GM12878 (cell line): ENCODE data around the gene MRGPRX4. TPM values are rescaled to one million over a fixed set of nuclear protein-coding genes. Genes with fewer than 3 reads are reported as not detected.

ENCODE experiments used
- ATAC-seq: fragments of 200-7000 bp; cut with Tn5 transposase; 3 replicates; pipeline ENCODE4 v1.9.1; 2020; ENCODE audit warnings: mild to moderate bottlenecking, moderate library complexity
- BruUV-seq: library from RNA; stranded (reverse); fragments of 400-500 nt; replicated peaks from 2 replicates; lab custom pipeline; 2021; lab: Mats Ljungman, UMichigan
- CTCF ChIA-PET: fragments of 300-600 bp; sonication (Branson Sonifier 250); formaldehyde crosslinking; extraction: SDS; loops from one replicate; lab custom pipeline; 2021; ENCODE audit warnings: inconsistent platforms; lab: Yijun Ruan, JAX
- POLR2A ChIA-PET: fragments of 350-600 bp; formaldehyde crosslinking; extraction: SDS; loops from one replicate; lab custom pipeline; 2021; ENCODE audit warnings: inconsistent platforms; lab: Charles Lee
- RAD21 ChIA-PET: fragments of 300-600 bp; sonication (Branson Sonifier 250); formaldehyde crosslinking; loops from one replicate; lab custom pipeline; 2023; ENCODE audit warnings: antibody characterized with exemption; ENCODE audit not compliant: unreplicated experiment; lab: Charles Lee
- SMC1A ChIA-PET: fragments of 300-600 bp; sonication (Branson Sonifier 250); formaldehyde crosslinking; loops from one replicate; lab custom pipeline; 2023; ENCODE audit not compliant: unreplicated experiment, uncharacterized antibody; lab: Charles Lee
- DNase-seq: peaks from one replicate; pipeline ENCODE4 v3.0.0-alpha.2; 2011; ENCODE audit warnings: low read depth, low spot score
- FAIRE-seq: peaks from 3 replicates; lab custom pipeline; 2011; peaks lifted over from hg19 to GRCh38; lab: Jason Lieb, UNC
- H2AFZ ChIP-seq: 2 replicates; pipeline ENCODE4 v1.6.0; 2011; ENCODE audit warnings: low read depth, low read length, control low read depth; ENCODE audit not compliant: control insufficient read depth
- H3K27ac ChIP-seq: 2 replicates; pipeline ENCODE4 v1.5.1; 2011; ENCODE audit warnings: control low read depth; ENCODE audit not compliant: control insufficient read depth, insufficient read depth
- H3K27me3 ChIP-seq, 2 experiments: replicated peaks in 1 of 2; 2 replicates each; pipeline versions ENCODE4 v1.6.0 to v1.6.1; 2011; ENCODE audit warnings: low read length in 1 of 2; ENCODE audit not compliant: control insufficient read depth in 2 of 2, insufficient read depth in 2 of 2
- H3K36me3 ChIP-seq, 2 experiments: 2 replicates each; pipeline ENCODE4 v1.5.1; 2011; ENCODE audit warnings: low read length in 1 of 2; ENCODE audit not compliant: control insufficient read depth in 2 of 2, insufficient read depth in 2 of 2
- H3K4me1 ChIP-seq: 2 replicates; pipeline ENCODE4 v1.6.1; 2011; ENCODE audit warnings: mild to moderate bottlenecking, low read length, moderate library complexity, mixed read lengths; ENCODE audit not compliant: control insufficient read depth, insufficient read depth
- H3K4me2 ChIP-seq: 2 replicates; pipeline ENCODE4 v1.6.0; 2011; ENCODE audit warnings: control low read depth; ENCODE audit not compliant: control insufficient read depth, insufficient read depth
- H3K4me3 ChIP-seq: fragments of 200-600 bp; sonication (generic); 2 replicates; pipeline ENCODE4 v1.5.1; 2016
- H3K79me2 ChIP-seq: 2 replicates; pipeline ENCODE4 v1.6.0; 2011; ENCODE audit warnings: low read length; ENCODE audit not compliant: control insufficient read depth, insufficient read depth
- H3K9ac ChIP-seq: 2 replicates; pipeline ENCODE4 v1.8.0; 2011; ENCODE audit warnings: low read length, control low read depth, mixed read lengths; ENCODE audit not compliant: control insufficient read depth, insufficient read depth
- H3K9me3 ChIP-seq: replicated peaks from 3 replicates; pipeline ENCODE4 v1.5.1; 2011; ENCODE audit warnings: mild to moderate bottlenecking, low read length; ENCODE audit not compliant: control insufficient read depth, insufficient read depth
- H4K20me1 ChIP-seq: 2 replicates; pipeline ENCODE4 v1.6.0; 2011; ENCODE audit not compliant: control insufficient read depth, insufficient read depth
- BCL3 ChIP-seq: IDR thresholded peaks from 2 replicates; pipeline ENCODE4 v1.6.1; 2011; ENCODE audit warnings: borderline replicate concordance, low read depth, mild to moderate bottlenecking, moderate library complexity, low read length; ENCODE audit not compliant: insufficient read depth, poor library complexity, severe bottlenecking
- CBX3 ChIP-seq: fragments of 200-600 bp; sonication (generic); IDR thresholded peaks from 2 replicates; pipeline ENCODE4 v1.6.1; 2016; ENCODE audit warnings: low read depth, borderline replicate concordance
- EP300 ChIP-seq, 2 experiments: fragments of 150-350 bp in 1 of 2; IDR thresholded peaks; 2 replicates each; pipeline ENCODE4 v1.6.1; 2011 to 2012; ENCODE audit warnings: low read depth in 2 of 2, low read length in 2 of 2, borderline replicate concordance in 1 of 2, improper control_type of control experiment in 1 of 2, inconsistent platforms in 1 of 2; ENCODE audit not compliant: control insufficient read depth in 1 of 2
- MYB ChIP-seq: fragments of 150-350 bp; IDR thresholded peaks from 2 replicates; pipeline ENCODE4 v1.6.1; 2014; ENCODE audit warnings: mild to moderate bottlenecking, low read depth, low read length, borderline replicate concordance
- RAD21 ChIP-seq: IDR thresholded peaks from 2 replicates; pipeline ENCODE4 v1.6.1; 2011; ENCODE audit warnings: mild to moderate bottlenecking, low read depth, low read length, moderate library complexity; ENCODE audit not compliant: insufficient read depth
- RBBP5 ChIP-seq: fragments of 200-600 bp; sonication (generic); conservative IDR thresholded peaks from 2 replicates; pipeline ENCODE4 v1.6.1; 2016
- ZNF384 ChIP-seq: IDR thresholded peaks from 2 replicates; pipeline ENCODE4 v1.6.1; 2012; ENCODE audit warnings: low read depth, mild to moderate bottlenecking, low read length, improper control_type of control experiment, borderline replicate concordance
- WGBS: methylation state at CpG from one replicate; pipeline ENCODE4 v1.1.6; 2016; ENCODE audit warnings: low lambda C conversion rate; ENCODE audit not compliant: insufficient replicate concordance, insufficient coverage; ENCODE audit errors: missing lambda C conversion rate; 5-methylcytosine and 5-hydroxymethylcytosine counted together
- in situ Hi-C: fragments of 300-500 bp; cut with MboI; formaldehyde crosslinking; loops from 9 replicates; pipeline ENCODE4 v1.14.3; 2018; ENCODE audit warnings: mixed read lengths
- intact Hi-C: fragments of 100-400 bp; cut with micrococcal nuclease; formaldehyde crosslinking; loops from one replicate; pipeline ENCODE4 v1.14.2; 2022; ENCODE audit not compliant: unreplicated experiment
- polyA plus RNA-seq, 11 experiments: library from polyadenylated mRNA; depleted of rRNA in 4 of 11; unstranded in 6 of 11; stranded (reverse) in 5 of 11; fragments of >200 nt; fragmentation: Nextera tagmentation in 4 of 11; fragmentation: Illumina TruSeq in 1 of 11; extraction: Ambion mirVana in 4 of 11; extraction: Trizol in 1 of 11; gene quantifications; 1 replicate in 1 of 11; 2 replicates in 10 of 11; pipeline versions ENCODE4 v1.2.1 to v1.2.3, GENCODE V29; 2011 to 2016; ENCODE audit warnings: inconsistent platforms in 2 of 11, missing spikeins in 2 of 11, low read depth in 1 of 11
- total RNA-seq, 4 experiments: library from RNA; depleted of rRNA in 3 of 4; stranded (reverse); fragments of >200 nt in 3 of 4; fragmentation: Illumina TruSeq in 1 of 4; extraction: Trizol in 1 of 4; gene quantifications; 2 replicates each; pipeline versions ENCODE4 v1.2.1 to v1.2.3, GENCODE V29; 2013 to 2021
- TF ChIP-seq, protein P1 (sequence below): fragments of 450-650 bp; formaldehyde crosslinking; IDR thresholded peaks from 2 replicates; pipeline ENCODE4 v1.4.0; 2022; ENCODE audit warnings: mild to moderate bottlenecking, moderate library complexity
- TF ChIP-seq, protein P2 (sequence below): fragments of 450-650 bp; IDR thresholded peaks from 2 replicates; pipeline ENCODE4 v1.6.1; 2017; ENCODE audit warnings: low read depth, mild to moderate bottlenecking, moderate library complexity

Gene MRGPRX4
- total and polyA plus RNA-seq, 10 of the 15 experiments (the other 5 are each of a cell fraction or from before 2014, with no cell fraction given): not detected

DNA sequence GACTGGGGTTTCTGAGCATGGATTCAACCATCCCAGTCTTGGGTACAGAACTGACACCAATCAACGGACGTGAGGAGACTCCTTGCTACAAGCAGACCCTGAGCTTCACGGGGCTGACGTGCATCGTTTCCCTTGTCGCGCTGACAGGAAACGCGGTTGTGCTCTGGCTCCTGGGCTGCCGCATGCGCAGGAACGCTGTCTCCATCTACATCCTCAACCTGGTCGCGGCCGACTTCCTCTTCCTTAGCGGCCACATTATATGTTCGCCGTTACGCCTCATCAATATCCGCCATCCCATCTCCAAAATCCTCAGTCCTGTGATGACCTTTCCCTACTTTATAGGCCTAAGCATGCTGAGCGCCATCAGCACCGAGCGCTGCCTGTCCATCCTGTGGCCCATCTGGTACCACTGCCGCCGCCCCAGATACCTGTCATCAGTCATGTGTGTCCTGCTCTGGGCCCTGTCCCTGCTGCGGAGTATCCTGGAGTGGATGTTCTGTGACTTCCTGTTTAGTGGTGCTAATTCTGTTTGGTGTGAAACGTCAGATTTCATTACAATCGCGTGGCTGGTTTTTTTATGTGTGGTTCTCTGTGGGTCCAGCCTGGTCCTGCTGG is 35.3 kb upstream of the MRGPRX4 start:
- Histone ChIP-seq H3K79me2 (no peaks in the 10 kb centered on the region), H3K9ac (no peak overlapping the region), H3K4me3 (no peak overlapping the region), H3K4me1 (no peaks in the 10 kb centered on the region), H3K9me3 (no peaks in the 10 kb centered on the region), H4K20me1 (no peaks in the 10 kb centered on the region), H3K27me3 (no peaks in the 10 kb centered on the region), H3K27ac (no peak overlapping the region), H3K4me2 (no peak overlapping the region), H2AFZ (no peak overlapping the region), H3K36me3 (no peaks in the 10 kb centered on the region)
- FAIRE-seq (no peak), DNase-seq (no peak), ATAC-seq (no peak)
- ChIA-PET CTCF (no interaction called here), SMC1A (no interaction called here), POLR2A (no interaction called here), RAD21 (no interaction called here)
- TF ChIP-seq, protein P1, sequence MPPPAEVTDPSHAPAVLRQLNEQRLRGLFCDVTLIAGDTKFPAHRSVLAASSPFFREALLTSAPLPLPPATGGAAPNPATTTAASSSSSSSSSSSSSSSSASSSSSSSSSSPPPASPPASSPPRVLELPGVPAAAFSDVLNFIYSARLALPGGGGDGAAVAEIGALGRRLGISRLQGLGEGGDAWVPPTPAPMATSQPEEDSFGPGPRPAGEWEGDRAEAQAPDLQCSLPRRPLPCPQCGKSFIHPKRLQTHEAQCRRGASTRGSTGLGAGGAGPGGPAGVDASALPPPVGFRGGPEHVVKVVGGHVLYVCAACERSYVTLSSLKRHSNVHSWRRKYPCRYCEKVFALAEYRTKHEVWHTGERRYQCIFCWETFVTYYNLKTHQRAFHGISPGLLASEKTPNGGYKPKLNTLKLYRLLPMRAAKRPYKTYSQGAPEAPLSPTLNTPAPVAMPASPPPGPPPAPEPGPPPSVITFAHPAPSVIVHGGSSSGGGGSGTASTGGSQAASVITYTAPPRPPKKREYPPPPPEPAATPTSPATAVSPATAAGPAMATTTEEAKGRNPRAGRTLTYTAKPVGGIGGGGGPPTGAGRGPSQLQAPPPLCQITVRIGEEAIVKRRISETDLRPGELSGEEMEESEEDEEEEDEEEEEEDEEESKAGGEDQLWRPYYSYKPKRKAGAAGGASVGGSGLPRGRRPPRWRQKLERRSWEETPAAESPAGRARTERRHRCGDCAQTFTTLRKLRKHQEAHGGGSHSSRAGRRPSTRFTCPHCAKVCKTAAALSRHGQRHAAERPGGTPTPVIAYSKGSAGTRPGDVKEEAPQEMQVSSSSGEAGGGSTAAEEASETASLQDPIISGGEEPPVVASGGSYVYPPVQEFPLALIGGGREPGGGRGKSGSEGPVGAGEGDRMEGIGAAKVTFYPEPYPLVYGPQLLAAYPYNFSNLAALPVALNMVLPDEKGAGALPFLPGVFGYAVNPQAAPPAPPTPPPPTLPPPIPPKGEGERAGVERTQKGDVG: no peak
- TF ChIP-seq RAD21 (no peak), BCL3 (no peak), MYB (no peak), RBBP5 (no peak), EP300 (IDR thresholded peaks at IDR 0.05; ENCODE audit: borderline replicate concordance in 1 of 2, control insufficient read depth in 1 of 2, low read depth in 2 of 2, low read length in 2 of 2) (no peak), CBX3 (no peak), ZNF384 (no peak)
- TF ChIP-seq, protein P2, sequence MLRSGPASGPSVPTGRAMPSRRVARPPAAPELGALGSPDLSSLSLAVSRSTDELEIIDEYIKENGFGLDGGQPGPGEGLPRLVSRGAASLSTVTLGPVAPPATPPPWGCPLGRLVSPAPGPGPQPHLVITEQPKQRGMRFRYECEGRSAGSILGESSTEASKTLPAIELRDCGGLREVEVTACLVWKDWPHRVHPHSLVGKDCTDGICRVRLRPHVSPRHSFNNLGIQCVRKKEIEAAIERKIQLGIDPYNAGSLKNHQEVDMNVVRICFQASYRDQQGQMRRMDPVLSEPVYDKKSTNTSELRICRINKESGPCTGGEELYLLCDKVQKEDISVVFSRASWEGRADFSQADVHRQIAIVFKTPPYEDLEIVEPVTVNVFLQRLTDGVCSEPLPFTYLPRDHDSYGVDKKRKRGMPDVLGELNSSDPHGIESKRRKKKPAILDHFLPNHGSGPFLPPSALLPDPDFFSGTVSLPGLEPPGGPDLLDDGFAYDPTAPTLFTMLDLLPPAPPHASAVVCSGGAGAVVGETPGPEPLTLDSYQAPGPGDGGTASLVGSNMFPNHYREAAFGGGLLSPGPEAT: no peak
- BruUV-seq: no TSS peak
- intact Hi-C loops: no loop called here
- 79% methylated on average over 29 of the region's 29 CpGs for WGBS
- in situ Hi-C loops: no loop called here
